SK-N-SH treated with all-trans-retinoic acid at 6 μM for 48 hours (cell line): ENCODE data around the gene LEAP2.
A peak's percentile ranks its signal among the peaks of the same experiment; 100 is the strongest.

Experiments used
- ATAC-seq: fragments of 200-7000 bp; cut with Tn5 transposase; 3 replicates; pipeline ENCODE4 v1.9.1; 2020; ENCODE audit warnings: mild to moderate bottlenecking, moderate library complexity
- BACH2 ChIP-seq: fragments of 250-450 bp; sonication (Bioruptor Pico); IDR thresholded peaks from 2 replicates; pipeline ENCODE4 v1.9.0; 2021; ENCODE audit warnings: mild to moderate bottlenecking, borderline replicate concordance
- CREB5 ChIP-seq: fragments of 250-450 bp; sonication (Bioruptor Pico); IDR thresholded peaks from 2 replicates; pipeline ENCODE4 v1.5.1; 2020; ENCODE audit warnings: low read depth, mild to moderate bottlenecking, moderate library complexity
- CSDC2 ChIP-seq: fragments of 250-450 bp; sonication (Bioruptor Pico); IDR thresholded peaks from 2 replicates; pipeline ENCODE4 v1.5.0; 2020; ENCODE audit warnings: mild to moderate bottlenecking, moderate library complexity
- ESRRG ChIP-seq: fragments of 250-450 bp; sonication (Bioruptor Pico); IDR thresholded peaks from 2 replicates; pipeline ENCODE4 v1.6.1; 2021; ENCODE audit warnings: mild to moderate bottlenecking
- GLIS3 ChIP-seq: fragments of 250-450 bp; sonication (Bioruptor Pico); IDR thresholded peaks from 2 replicates; pipeline ENCODE4 v1.5.0; 2020; ENCODE audit warnings: mild to moderate bottlenecking, moderate library complexity
- OSR1 ChIP-seq: fragments of 250-450 bp; sonication (Bioruptor Pico); IDR thresholded peaks from 2 replicates; pipeline ENCODE4 v1.8.0; 2022; ENCODE audit warnings: moderate library complexity, mild to moderate bottlenecking, inconsistent platforms
- PATZ1 ChIP-seq: fragments of 250-450 bp; sonication (Bioruptor Pico); IDR thresholded peaks from 2 replicates; pipeline ENCODE4 v1.8.0; 2020; ENCODE audit warnings: mild to moderate bottlenecking, moderate library complexity, borderline replicate concordance
- POU6F1 ChIP-seq: fragments of 250-450 bp; sonication (Bioruptor Pico); IDR thresholded peaks from 2 replicates; pipeline ENCODE4 v1.8.0; 2021; ENCODE audit warnings: low read depth, mild to moderate bottlenecking, moderate library complexity, borderline replicate concordance
- PPARA ChIP-seq: fragments of 250-450 bp; sonication (Bioruptor Pico); IDR thresholded peaks from 2 replicates; pipeline ENCODE4 v1.5.0; 2020; ENCODE audit warnings: mild to moderate bottlenecking, borderline replicate concordance
- RARB ChIP-seq: fragments of 250-450 bp; sonication (Bioruptor Pico); IDR thresholded peaks from 2 replicates; pipeline ENCODE4 v1.8.0; 2021; ENCODE audit warnings: mild to moderate bottlenecking, moderate library complexity
- SNAI2 ChIP-seq: fragments of 250-450 bp; sonication (Bioruptor Pico); IDR thresholded peaks from 2 replicates; pipeline ENCODE4 v1.5.0; 2020; ENCODE audit warnings: mild to moderate bottlenecking, moderate library complexity
- TCF4 ChIP-seq: fragments of 250-450 bp; sonication (Bioruptor Pico); IDR thresholded peaks from 2 replicates; pipeline ENCODE4 v1.8.0; 2021; ENCODE audit warnings: mild to moderate bottlenecking, moderate library complexity, borderline replicate concordance
- TOX ChIP-seq: fragments of 250-450 bp; sonication (Bioruptor Pico); IDR thresholded peaks from 2 replicates; pipeline ENCODE4 v1.8.0; 2021; ENCODE audit warnings: mild to moderate bottlenecking, moderate library complexity, borderline replicate concordance
- TSHZ2 ChIP-seq: fragments of 250-450 bp; sonication (Bioruptor Pico); IDR thresholded peaks from 2 replicates; pipeline ENCODE4 v1.5.0; 2020; ENCODE audit warnings: mild to moderate bottlenecking, moderate library complexity
- ZC3H10 ChIP-seq: fragments of 250-450 bp; sonication (Bioruptor Pico); IDR thresholded peaks from 2 replicates; pipeline ENCODE4 v1.5.1; 2021; ENCODE audit warnings: mild to moderate bottlenecking, moderate library complexity
- ZFP3 ChIP-seq: fragments of 250-450 bp; sonication (Bioruptor Pico); IDR thresholded peaks from 2 replicates; pipeline ENCODE4 v1.5.0; 2020; ENCODE audit warnings: mild to moderate bottlenecking, moderate library complexity
- ZNF565 ChIP-seq: fragments of 450-650 bp; formaldehyde crosslinking; conservative IDR thresholded peaks from 2 replicates; pipeline ENCODE4 v1.5.0; 2020; ENCODE audit warnings: low read depth, mild to moderate bottlenecking, moderate library complexity
- ZNF8 ChIP-seq: fragments of 450-650 bp; formaldehyde crosslinking; IDR thresholded peaks from 2 replicates; pipeline ENCODE4 v1.5.0; 2020; ENCODE audit warnings: mild to moderate bottlenecking, moderate library complexity
- TF ChIP-seq, protein P1 (sequence below): fragments of 250-450 bp; sonication (Bioruptor Pico); IDR thresholded peaks from 2 replicates; pipeline ENCODE4 v1.5.1; 2021; ENCODE audit warnings: mild to moderate bottlenecking, moderate library complexity

The LEAP2 gene

DNA sequence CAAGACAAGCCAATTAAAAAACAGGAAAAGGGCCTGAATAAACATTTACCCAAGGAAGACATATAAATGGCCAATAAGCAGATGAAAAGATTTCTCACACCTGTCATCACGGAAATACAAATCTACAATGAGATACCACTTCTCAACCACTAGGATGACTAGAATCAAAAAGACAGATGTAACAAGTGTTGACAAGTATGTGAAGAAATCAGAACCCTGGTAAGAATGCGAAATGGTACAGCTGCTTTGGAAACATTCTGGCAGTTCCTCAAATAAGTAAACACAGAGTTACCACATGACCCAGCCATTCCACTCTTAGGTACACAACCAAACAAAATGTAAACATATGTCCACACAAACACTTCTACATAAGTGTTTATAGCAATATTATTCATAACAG is 32.5 kb downstream of the LEAP2 start:
- TF ChIP-seq ESRRG (CRISPR knock-in tag) (no peak), OSR1 (CRISPR knock-in tag) (no peak), TSHZ2 (CRISPR knock-in tag) (0 out of 2 replicates have a peak, but pooled peaks have one; percentile 15), ZNF565 (CRISPR knock-in tag) (no peak), ZC3H10 (CRISPR knock-in tag) (no peak), CREB5 (CRISPR knock-in tag) (no peak), RARB (CRISPR knock-in tag) (no peak), CSDC2 (CRISPR knock-in tag) (no peak)
- ATAC-seq: no peak

DNA sequence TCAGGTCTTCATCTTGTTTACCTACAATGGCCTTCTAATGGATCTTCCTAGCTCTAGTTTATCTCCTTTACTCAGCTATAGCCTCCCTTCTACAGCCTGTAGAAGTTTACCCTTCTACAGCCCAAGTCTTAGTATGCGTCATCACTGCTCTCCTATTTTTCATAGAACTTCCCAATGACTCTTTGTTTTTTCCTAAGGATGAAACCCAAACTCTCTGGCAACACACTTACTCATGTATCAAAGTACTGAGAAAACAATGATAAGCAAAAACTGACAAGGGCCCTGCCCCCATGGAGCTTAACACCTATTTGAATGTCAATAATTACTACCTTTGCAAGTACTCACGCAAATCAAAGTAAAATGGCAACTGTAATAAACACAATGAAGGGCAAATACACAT is 33.7 kb downstream of the LEAP2 start:
- ATAC-seq: no peak

More for the DNA sequence above, 33.7 kb downstream of the LEAP2 start:
- TF ChIP-seq SNAI2 (CRISPR knock-in tag) (no peak), CREB5 (CRISPR knock-in tag) (no peak), RARB (CRISPR knock-in tag) (no peak), TOX (CRISPR knock-in tag) (no peak), ESRRG (CRISPR knock-in tag) (no peak), GLIS3 (no peak), ZFP3 (CRISPR knock-in tag) (no peak), PPARA (no peak), TSHZ2 (CRISPR knock-in tag) (no peak), BACH2 (no peak), ZC3H10 (CRISPR knock-in tag) (no peak), OSR1 (CRISPR knock-in tag) (no peak), ZNF8 (no peak), TCF4 (CRISPR knock-in tag) (no peak), CSDC2 (CRISPR knock-in tag) (no peak), POU6F1 (CRISPR knock-in tag) (no peak), PATZ1 (CRISPR knock-in tag) (no peak)
- TF ChIP-seq, protein P1, sequence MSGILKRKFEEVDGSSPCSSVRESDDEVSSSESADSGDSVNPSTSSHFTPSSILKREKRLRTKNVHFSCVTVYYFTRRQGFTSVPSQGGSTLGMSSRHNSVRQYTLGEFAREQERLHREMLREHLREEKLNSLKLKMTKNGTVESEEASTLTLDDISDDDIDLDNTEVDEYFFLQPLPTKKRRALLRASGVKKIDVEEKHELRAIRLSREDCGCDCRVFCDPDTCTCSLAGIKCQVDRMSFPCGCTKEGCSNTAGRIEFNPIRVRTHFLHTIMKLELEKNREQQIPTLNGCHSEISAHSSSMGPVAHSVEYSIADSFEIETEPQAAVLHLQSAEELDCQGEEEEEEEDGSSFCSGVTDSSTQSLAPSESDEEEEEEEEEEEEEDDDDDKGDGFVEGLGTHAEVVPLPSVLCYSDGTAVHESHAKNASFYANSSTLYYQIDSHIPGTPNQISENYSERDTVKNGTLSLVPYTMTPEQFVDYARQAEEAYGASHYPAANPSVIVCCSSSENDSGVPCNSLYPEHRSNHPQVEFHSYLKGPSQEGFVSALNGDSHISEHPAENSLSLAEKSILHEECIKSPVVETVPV: no peak
